Keratinocyte (primary cell): ENCODE results near the gene SLC44A5.

ENCODE experiments used
- EZH2 ChIP-seq: IDR thresholded peaks from one replicate; pipeline ENCODE4 v1.6.1; 2012; ENCODE audit warnings: inconsistent platforms, mild to moderate bottlenecking, low read length, moderate library complexity
- TF ChIP-seq, protein P1 (sequence below), 3 experiments: IDR thresholded peaks in 1 of 3; conservative IDR thresholded peaks in 1 of 3; optimal IDR thresholded peaks in 1 of 3; 2 replicates in 2 of 3; 3 replicates in 1 of 3; pipeline versions ENCODE3 to v1.5.1; 2011; ENCODE audit warnings: low read length in 3 of 3, mild to moderate bottlenecking in 3 of 3, moderate library complexity in 2 of 3, control low read depth in 1 of 3, inconsistent platforms in 1 of 3; ENCODE audit not compliant: insufficient read depth in 2 of 3; ENCODE audit errors: extremely low read depth in 1 of 3

DNA sequence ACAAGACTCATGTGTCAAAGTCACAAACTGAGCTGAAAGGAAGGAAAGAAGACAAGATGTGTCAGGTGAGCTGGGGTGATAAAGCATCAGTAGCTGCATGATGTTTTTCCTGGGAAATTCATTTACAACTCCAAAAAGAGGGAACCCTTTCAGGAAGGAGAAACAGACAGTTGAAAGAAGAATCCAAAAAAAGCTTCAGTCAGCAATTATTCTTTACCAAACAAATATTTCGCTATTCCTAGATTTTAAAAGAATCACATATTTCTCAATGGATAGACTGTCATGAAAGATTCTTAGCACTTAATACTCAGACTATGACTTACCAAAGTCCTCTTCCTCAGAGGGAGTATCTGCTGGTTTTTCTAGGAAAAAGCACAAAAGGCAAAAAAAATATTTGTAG lies 214.7 kb downstream of the SLC44A5 start:
- no peak for TF ChIP-seq EZH2
- TF ChIP-seq, protein P1, sequence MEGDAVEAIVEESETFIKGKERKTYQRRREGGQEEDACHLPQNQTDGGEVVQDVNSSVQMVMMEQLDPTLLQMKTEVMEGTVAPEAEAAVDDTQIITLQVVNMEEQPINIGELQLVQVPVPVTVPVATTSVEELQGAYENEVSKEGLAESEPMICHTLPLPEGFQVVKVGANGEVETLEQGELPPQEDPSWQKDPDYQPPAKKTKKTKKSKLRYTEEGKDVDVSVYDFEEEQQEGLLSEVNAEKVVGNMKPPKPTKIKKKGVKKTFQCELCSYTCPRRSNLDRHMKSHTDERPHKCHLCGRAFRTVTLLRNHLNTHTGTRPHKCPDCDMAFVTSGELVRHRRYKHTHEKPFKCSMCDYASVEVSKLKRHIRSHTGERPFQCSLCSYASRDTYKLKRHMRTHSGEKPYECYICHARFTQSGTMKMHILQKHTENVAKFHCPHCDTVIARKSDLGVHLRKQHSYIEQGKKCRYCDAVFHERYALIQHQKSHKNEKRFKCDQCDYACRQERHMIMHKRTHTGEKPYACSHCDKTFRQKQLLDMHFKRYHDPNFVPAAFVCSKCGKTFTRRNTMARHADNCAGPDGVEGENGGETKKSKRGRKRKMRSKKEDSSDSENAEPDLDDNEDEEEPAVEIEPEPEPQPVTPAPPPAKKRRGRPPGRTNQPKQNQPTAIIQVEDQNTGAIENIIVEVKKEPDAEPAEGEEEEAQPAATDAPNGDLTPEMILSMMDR (optimal IDR thresholded peaks at IDR 0.05 in 1 of 3, IDR thresholded peaks at IDR 0.05 in 1 of 3, conservative IDR thresholded peaks at IDR 0.05 in 1 of 3; ENCODE audit: extremely low read depth in 1 of 3, insufficient read depth in 2 of 3, low read length in 3 of 3), result no peak
